Sigmoid colon (tissue), 4 donors: ENCODE measurements around the gene DEAF1.

Experiments
- EP300 ChIP-seq, 4 donors: sonication (generic); formaldehyde crosslinking; IDR thresholded peaks; one replicate each; pipeline ENCODE4 v1.6.1; 2017; ENCODE audit warnings: antibody characterized with exemption in 4 of 4
- POLR2A ChIP-seq, 2 donors: fragments of 450-650 bp; IDR thresholded peaks; one replicate each; pipeline ENCODE4 v1.6.1; 2016; ENCODE audit warnings: antibody characterized with exemption in 2 of 2, mild to moderate bottlenecking in 2 of 2, moderate library complexity in 2 of 2
- POLR2AphosphoS5 ChIP-seq, 4 donors: sonication (generic); formaldehyde crosslinking; IDR thresholded peaks; one replicate each; pipeline ENCODE4 v1.6.1; 2017; ENCODE audit warnings: antibody characterized with exemption in 4 of 4
- TF ChIP-seq, protein P1 (sequence below), 4 experiments: fragments of 450-650 bp in 3 of 4; fragments of 200-600 bp in 1 of 4; IDR thresholded peaks; one replicate each; pipeline ENCODE4 v1.5.1; 2016 to 2019; ENCODE audit warnings: antibody characterized with exemption in 4 of 4, mild to moderate bottlenecking in 3 of 4, moderate library complexity in 2 of 4

DNA sequence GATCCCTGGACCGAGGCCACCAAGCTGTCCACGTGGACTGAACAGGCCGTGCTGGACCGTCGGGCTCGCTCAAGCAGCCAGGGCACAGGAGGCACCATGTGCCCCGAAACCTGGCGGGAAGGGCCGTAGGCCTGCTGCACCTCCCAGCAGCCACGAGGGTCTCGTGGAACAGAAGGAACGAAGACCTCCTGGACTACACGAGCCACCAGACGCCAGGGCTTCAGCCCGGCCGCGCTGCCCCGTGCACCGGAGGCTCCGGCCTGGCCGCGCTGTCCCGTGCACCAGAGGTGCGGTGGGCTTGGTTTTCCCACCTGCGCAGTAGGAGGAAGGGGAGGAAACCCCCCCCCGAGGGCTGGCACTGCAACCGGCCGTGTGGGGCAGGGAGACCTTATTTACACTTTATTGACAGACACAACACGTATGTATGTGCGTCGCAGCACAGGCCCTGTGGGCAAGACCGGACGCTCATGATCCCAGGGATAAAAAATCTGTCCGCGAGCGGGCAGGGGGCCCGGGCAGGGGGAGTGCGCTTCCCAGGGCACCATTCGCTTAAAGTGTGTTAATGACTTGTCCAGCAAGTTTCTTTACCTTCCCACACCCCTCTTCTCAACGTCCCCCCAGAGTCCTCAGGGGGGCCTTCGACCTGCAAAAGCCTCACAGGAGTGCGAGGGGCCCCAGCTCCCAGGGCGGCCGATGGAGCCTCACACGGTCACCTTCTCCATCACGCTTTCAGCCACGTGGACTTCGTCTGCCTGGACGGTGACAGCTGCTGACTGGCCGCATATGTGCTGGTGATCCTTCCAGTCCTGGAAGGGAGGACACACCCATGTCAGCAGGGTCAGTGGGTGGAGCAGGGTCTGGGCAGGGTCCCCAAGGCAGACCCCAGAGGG, 50.9 kb downstream of the DEAF1 start:
- TF ChIP-seq EP300 (IDR thresholded peaks at IDR 0.05), result no peak
- TF ChIP-seq, protein P1, sequence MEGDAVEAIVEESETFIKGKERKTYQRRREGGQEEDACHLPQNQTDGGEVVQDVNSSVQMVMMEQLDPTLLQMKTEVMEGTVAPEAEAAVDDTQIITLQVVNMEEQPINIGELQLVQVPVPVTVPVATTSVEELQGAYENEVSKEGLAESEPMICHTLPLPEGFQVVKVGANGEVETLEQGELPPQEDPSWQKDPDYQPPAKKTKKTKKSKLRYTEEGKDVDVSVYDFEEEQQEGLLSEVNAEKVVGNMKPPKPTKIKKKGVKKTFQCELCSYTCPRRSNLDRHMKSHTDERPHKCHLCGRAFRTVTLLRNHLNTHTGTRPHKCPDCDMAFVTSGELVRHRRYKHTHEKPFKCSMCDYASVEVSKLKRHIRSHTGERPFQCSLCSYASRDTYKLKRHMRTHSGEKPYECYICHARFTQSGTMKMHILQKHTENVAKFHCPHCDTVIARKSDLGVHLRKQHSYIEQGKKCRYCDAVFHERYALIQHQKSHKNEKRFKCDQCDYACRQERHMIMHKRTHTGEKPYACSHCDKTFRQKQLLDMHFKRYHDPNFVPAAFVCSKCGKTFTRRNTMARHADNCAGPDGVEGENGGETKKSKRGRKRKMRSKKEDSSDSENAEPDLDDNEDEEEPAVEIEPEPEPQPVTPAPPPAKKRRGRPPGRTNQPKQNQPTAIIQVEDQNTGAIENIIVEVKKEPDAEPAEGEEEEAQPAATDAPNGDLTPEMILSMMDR (IDR thresholded peaks at IDR 0.05), result no peak
- TF ChIP-seq POLR2A (IDR thresholded peaks at IDR 0.05), result no peak
- TF ChIP-seq POLR2AphosphoS5 (IDR thresholded peaks at IDR 0.05), result no peak
